Measurements from ENCODE around the gene PAQR9. TPM values are rescaled to one million over a fixed set of nuclear protein-coding genes. Genes with fewer than 3 reads are reported as not detected.

PAQR9 gene
- total and polyA plus RNA-seq, 9 of the 15 experiments (the other 6 are each of a cell fraction or from before 2014, with no cell fraction given): 0.04 to 0.58 (median 0.22) TPM

- TF ChIP-seq ZBTB40 (IDR thresholded peaks at IDR 0.05) (no peak), ZBTB40 (CRISPR knock-in tag; IDR thresholded peaks at IDR 0.05) (no peak), SMAD1 (IDR thresholded peaks at IDR 0.05; ENCODE audit: low read depth, low read length, partially characterized antibody) (peak; percentile 69), SETDB1 (IDR thresholded peaks at IDR 0.05; ENCODE audit: low read length) (no peak), THRAP3 (IDR thresholded peaks at IDR 0.05; ENCODE audit: borderline replicate concordance) (no peak), ZNF253 (CRISPR knock-in tag; conservative IDR thresholded peaks at IDR 0.05) (no peak), SMAD3 (CRISPR knock-in tag; conservative IDR thresholded peaks at IDR 0.05) (0 out of 2 replicates have a peak, but pooled peaks have one; percentile 50), MAFG (tag; conservative IDR thresholded peaks at IDR 0.05) (peak; percentile 82), ETV5 (CRISPR knock-in tag; IDR thresholded peaks at IDR 0.05; ENCODE audit: low read depth) (peak; percentile 71), JUNB (CRISPR knock-in tag; conservative IDR thresholded peaks at IDR 0.05) (peak; percentile 52; the same call in 1 of the 2 replicates), NRF1 (conservative IDR thresholded peaks at IDR 0.05 in 1 of 2, IDR thresholded peaks at IDR 0.05 in 1 of 2) (peak; percentile 43 to 58; a peak in 3 of 4 replicates), ZNF445 (CRISPR knock-in tag; IDR thresholded peaks at IDR 0.05; ENCODE audit: low read depth) (no peak), ZNF561 (CRISPR knock-in tag; conservative IDR thresholded peaks at IDR 0.05) (no peak), RBM25 (IDR thresholded peaks at IDR 0.05; ENCODE audit: low read depth, low read length, severe bottlenecking) (peak; percentile 41), RAD21 (CRISPR knock-in tag; conservative IDR thresholded peaks at IDR 0.05 in 1 of 2, IDR thresholded peaks at IDR 0.05 in 1 of 2) (peak in 1 of 2 experiments; percentile 16; a peak in 1 of 4 replicates), TCF7 (IDR thresholded peaks at IDR 0.05; ENCODE audit: borderline replicate concordance) (0 out of 2 replicates have a peak, but pooled peaks have one; percentile 47), SRSF1 (IDR thresholded peaks at IDR 0.05; ENCODE audit: low read depth, low read length) (no peak), HCFC1 (IDR thresholded peaks at IDR 0.05; ENCODE audit: low read depth, low read length) (no peak), TBP (optimal IDR thresholded peaks at IDR 0.05; ENCODE audit: low read depth, low read length) (no peak)
Measured at GRCh38 chr3:142976621-142977398, 13.3 kb upstream of the PAQR9 start (continued).

Measured in K562 (cell line).